CD4-positive, alpha-beta T cell treated with Interleukin-1 beta for 1 hour (primary cell): ENCODE results near the gene ADAM15.

Experiments
- DNase-seq, 2 donors: peaks; one replicate each; pipeline ENCODE4 v3.0.0-alpha.2; 2020 to 2022

ADAM15 gene

GRCh38 chr1:155050560-155051341 is at the start of gene ADAM15:
ADAM15 (plus strand) TSS chr1:155051316; CDS start chr1:155051387, 71 bp downstream.
- DNase-seq, result peak; percentile 83 to 87

- DNase-seq, result no peak
Measured at GRCh38 chr1:155001425-155001674, 49.8 kb upstream of the ADAM15 start.

- DNase-seq, result peak; percentile 97 to 98
Measured at GRCh38 chr1:155001675-155002463, 49.2 kb upstream of the ADAM15 start.

- no peak for DNase-seq
Measured at GRCh38 chr1:155002464-155003226, 48.5 kb upstream of the ADAM15 start, which contains the start of gene ZBTB7B. ZBTB7B (plus strand) TSS chr1:155002802; CDS start chr1:155014661, 11,859 bp downstream.

- no peak for DNase-seq
Measured at GRCh38 chr1:155003227-155003765, 47.8 kb upstream of the ADAM15 start.

GRCh38 chr1:155003766-155004351 is 47.3 kb upstream of the ADAM15 start:
- no peak for DNase-seq

GRCh38 chr1:155004352-155005075 is 46.6 kb upstream of the ADAM15 start:
- no peak for DNase-seq

- DNase-seq, result peak; percentile 56 to 61
Measured at GRCh38 chr1:155005076-155006011, 45.8 kb upstream of the ADAM15 start.

- DNase-seq, result peak; percentile 57 to 64
Measured at GRCh38 chr1:155006601-155007101, 44.5 kb upstream of the ADAM15 start.

- no peak for DNase-seq
Measured at GRCh38 chr1:155007251-155007828, 43.8 kb upstream of the ADAM15 start.

GRCh38 chr1:155008015-155008941 is 42.8 kb upstream of the ADAM15 start:
- no peak for DNase-seq

GRCh38 chr1:155009221-155009711 is 41.9 kb upstream of the ADAM15 start:
- DNase-seq, result no peak

GRCh38 chr1:155009742-155010141 is 41.4 kb upstream of the ADAM15 start:
- DNase-seq, result no peak

- DNase-seq, result peak in 1 of 2 donors; percentile 37
Measured at GRCh38 chr1:155010211-155010918, 40.8 kb upstream of the ADAM15 start.

- DNase-seq, result no peak
Measured at GRCh38 chr1:155011004-155011416, 40.1 kb upstream of the ADAM15 start.

- no peak for DNase-seq
Measured at GRCh38 chr1:155011437-155012025, 39.6 kb upstream of the ADAM15 start.

- DNase-seq, result peak; percentile 41 to 58
Measured at GRCh38 chr1:155012026-155012546, 39.0 kb upstream of the ADAM15 start.
